WI38 (cell line): ENCODE measurements around the gene TMEM219.

Source experiments
- H3K4me3 ChIP-seq: 2 replicates; pipeline ENCODE4 v1.5.1; 2011; ENCODE audit warnings: low read depth, mild to moderate bottlenecking, control low read depth, low read length
- CTCF ChIP-seq: IDR thresholded peaks from 2 replicates; pipeline ENCODE4 v1.5.1; 2012; ENCODE audit warnings: low read depth, mild to moderate bottlenecking, control low read depth, low read length

TMEM219 gene

GRCh38 chr16:30005341-30006094, 43.6 kb downstream of the TMEM219 start:
- peak; percentile 78 for TF ChIP-seq CTCF
- no peak overlapping the region for H3K4me3 ChIP-seq

DNA sequence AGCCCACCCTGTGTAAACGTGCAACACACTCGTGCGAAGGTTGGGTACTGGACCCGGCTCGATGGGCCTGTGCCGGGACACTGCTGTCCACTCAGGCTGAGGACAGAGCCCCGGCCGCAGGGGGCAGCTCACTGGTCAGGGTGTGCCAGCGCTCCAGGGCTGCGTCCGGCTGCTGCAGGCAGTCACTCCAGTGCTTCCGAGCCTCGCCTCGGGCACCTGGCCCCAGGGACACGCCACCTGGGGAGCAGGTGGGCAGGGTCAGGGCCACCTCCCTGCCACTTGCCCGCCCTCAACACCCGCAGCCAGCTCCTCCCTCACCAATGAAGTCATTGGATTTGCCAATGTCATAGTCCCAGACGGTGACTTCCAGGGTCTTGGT, 44.2 kb downstream of the TMEM219 start:
- H3K4me3 ChIP-seq: no peak overlapping the region
- no peak for TF ChIP-seq CTCF

GRCh38 chr16:30006659-30007377, 44.9 kb downstream of the TMEM219 start:
- no peak for TF ChIP-seq CTCF
- no peak overlapping the region for H3K4me3 ChIP-seq

DNA sequence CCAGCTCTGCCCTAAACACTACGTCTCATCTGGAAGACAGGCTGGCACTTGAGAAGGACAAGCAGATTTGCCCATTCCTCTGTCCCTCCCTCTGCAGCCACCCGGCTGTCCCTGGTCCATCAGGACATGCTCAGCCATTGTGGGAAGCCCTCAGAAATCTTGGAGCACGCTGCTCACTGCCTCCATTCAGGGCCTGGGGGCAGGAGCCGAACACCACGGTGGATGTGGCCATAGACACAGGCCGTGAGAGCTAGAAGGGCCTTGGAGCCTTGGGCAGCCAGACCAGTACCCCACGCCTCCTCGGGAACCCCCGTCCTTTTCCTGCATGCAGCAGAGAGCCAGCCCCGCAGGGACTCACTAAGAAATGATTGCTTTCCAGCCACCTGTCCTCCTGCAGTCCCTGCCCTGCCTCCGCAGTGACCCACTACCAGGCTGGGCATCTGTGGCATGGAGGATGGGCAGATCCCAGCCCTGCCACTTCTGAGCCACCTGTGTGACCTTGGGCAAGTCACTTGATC, 45.6 kb downstream of the TMEM219 start:
- no peak for TF ChIP-seq CTCF

DNA sequence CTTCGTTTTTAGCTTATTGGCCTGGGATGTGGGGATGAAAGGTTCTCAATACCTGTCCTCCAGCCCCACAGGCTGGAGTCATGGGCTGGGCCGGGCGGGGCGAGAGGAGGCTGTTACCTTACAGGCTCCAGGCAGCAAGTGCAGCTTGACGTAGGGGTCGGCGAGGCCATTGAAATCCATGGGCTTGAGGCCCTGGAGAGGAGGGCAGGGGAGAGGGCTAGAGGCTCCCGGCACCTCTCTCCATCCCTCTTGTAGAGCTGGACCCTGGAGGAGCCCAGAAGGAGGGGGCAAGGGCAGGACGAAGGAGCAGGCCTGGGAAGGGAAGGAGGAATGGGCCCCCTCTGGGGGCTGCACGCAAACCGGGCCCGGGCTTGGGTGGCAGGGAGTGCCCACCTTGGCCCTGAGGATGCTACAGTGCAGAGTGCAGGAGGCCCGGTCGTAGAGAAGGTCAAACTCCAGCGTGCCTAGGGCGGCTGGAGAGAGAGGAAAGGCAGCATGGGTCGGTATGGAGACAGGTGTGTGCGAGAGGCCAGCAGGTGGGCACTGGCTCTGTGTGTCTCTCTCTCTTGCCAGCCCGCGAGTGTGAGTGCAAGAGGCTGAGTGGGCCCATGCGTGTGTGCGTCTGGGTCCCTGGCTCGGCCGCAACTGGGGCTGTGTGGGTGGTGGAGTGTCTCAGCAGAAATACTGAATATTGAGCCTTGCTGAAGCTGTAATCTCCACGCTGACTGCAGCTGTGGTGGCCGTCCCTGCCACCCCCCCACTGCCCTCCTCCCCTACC, 47.4 kb downstream of the TMEM219 start:
- H3K4me3 ChIP-seq: no peak overlapping the region
- no peak for TF ChIP-seq CTCF

More for the DNA sequence above, 45.6 kb downstream of the TMEM219 start:
- no peak overlapping the region for H3K4me3 ChIP-seq

DNA sequence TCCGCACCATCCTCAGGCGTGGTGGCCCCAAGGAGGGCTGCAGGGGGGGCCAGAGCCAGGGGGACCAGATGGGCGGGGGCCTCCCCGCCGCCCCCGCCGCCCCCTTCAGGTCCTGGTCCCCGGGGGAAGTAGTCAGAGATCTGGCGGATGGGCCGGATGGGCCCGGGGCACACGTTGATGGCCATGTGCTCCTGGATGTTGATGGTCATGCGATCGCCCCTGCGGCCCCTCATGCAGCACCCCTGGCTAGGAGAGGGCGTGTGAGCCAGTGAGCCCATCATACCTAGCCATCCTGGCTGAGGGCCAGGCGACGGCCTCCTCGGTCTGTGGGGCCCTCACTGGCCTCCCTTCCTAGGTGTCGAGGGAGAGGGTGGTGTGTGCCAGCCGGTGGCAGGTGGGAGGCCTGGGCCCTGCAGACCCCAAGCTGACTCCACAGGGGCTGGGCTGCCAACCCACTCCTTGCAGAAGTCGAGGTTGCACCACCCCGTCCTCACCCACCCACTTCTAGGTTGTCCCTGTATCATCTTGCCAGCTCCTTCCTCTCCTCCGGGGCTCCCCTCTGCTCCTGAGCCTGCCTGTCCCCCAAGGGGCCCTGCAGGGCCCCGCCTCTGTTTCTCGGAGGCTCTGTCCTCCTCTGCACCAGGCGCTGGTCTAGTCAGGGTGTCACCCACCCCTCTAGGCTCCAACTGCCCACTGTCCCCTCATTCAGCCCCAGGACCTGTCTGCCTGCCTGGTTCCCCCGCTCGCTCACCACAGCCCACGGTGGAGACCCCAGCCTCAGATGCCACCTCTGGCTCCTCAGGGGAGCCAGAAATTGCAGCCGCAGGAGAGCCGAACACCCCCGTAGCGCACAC, 48.3 kb downstream of the TMEM219 start:
- TF ChIP-seq CTCF: no peak

More for the DNA sequence above, 48.3 kb downstream of the TMEM219 start:
- H3K4me3 ChIP-seq: no peak overlapping the region
